WI38 (cell line): ENCODE data around the gene IPO7.
A peak's percentile ranks its signal among the peaks of the same experiment; 100 is the strongest.

Experiments
- H3K4me3 ChIP-seq: 2 replicates; pipeline ENCODE4 v1.5.1; 2011; ENCODE audit warnings: low read depth, mild to moderate bottlenecking, control low read depth, low read length
- TF ChIP-seq, protein P1 (sequence below): IDR thresholded peaks from 2 replicates; pipeline ENCODE4 v1.5.1; 2012; ENCODE audit warnings: low read depth, mild to moderate bottlenecking, control low read depth, low read length

IPO7 gene

DNA sequence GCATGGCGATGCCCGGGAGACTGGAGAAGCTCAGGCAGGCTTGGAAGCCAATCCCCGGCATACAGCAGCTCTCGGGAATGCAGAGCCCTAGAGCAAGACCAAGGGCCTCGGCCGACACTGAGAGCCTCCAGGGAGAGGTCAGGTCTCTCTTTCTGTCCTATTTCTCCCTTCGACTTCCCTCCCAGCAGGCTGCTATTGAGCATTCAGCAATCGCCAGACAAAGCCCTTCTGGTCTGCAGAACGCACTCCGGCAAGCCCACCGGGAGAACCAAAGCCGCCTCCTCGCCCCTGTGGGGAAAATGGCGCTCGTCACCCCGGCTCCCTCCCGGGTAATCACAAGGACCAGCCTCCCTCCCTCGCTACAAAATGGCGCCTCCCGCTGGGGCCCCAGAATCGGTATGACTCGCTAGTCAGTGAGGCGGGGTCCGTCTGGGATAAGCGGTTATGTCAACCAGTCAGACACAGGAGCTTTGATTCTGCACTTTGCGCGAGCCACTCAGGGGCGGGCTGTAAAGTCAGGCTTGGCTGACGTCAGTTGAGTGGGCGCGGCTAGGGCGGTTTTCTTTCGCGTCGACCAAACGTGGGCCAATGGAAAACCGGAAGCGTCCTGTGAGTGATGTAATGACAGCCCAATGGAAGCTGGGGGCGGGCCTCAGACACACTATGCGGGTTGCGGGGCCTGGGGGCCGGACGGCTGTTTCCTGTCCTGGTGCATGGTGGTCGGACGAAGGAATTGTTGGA, 76.0 kb downstream of the IPO7 start, which contains the start of gene ZNF143:
Gene ZNF143, plus strand, starts transcription at position 691 of the 741 bp plus-strand sequence. CDS start 10,297 bp downstream, outside the sequence.
- TF ChIP-seq, protein P1, sequence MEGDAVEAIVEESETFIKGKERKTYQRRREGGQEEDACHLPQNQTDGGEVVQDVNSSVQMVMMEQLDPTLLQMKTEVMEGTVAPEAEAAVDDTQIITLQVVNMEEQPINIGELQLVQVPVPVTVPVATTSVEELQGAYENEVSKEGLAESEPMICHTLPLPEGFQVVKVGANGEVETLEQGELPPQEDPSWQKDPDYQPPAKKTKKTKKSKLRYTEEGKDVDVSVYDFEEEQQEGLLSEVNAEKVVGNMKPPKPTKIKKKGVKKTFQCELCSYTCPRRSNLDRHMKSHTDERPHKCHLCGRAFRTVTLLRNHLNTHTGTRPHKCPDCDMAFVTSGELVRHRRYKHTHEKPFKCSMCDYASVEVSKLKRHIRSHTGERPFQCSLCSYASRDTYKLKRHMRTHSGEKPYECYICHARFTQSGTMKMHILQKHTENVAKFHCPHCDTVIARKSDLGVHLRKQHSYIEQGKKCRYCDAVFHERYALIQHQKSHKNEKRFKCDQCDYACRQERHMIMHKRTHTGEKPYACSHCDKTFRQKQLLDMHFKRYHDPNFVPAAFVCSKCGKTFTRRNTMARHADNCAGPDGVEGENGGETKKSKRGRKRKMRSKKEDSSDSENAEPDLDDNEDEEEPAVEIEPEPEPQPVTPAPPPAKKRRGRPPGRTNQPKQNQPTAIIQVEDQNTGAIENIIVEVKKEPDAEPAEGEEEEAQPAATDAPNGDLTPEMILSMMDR: no peak
- peak within 1 kb of the TSS; percentile 98 for H3K4me3 ChIP-seq

DNA sequence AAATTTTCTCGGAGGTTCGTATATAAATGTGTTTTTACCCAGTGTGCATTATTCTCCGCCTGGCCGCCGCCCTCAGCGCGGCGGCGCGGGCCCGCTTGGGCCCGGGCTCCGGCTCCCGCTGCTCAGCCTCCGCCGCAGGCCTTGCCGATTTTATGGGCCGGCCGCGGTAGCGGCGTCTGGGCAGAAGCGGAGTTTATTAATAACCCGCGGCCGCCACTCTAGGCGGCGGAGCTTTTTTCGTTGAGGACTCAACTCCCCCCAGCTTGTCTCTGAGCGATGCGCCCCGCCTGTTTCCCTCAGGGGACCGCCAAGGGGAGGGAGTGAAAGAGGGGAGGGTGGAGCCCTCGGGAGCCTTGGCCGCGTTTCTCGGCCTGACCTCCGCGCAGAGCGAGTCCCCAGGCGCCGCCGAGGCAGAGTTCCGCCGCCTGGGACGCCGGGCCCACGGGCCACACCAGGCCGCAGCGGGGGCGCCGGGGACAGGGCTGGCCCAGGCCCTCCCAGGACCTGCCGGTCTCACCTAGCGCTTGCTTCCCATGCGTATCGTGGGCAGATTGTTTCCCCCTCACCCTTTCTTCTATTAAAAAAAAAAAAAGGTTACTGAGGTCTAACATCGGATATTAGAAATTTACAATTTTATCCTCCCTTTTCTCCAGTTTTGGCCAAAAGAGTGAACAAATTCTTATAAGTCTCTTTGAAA, 76.8 kb downstream of the IPO7 start:
- TF ChIP-seq, protein P1: no peak
- H3K4me3 ChIP-seq: peak overlapping the region; percentile 62

DNA sequence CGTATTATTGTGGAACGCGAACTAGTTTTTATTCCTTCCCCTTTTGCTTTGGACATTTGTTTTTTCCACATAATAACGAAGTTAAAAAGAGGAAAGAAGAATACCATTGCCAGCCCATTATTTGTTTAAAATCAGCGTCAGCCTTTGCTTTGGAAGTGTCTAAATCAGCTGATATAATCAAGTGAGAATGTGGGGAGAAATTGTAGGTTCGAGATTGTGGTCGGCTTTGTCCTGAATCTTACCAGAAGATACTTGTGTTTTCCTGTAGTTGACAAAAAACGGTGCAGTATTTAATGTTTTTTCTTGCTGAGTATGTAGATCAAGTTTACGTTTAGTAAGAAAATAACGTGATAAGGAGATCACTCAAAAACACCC, 77.3 kb downstream of the IPO7 start:
- peak overlapping the region; percentile 62 for H3K4me3 ChIP-seq
- TF ChIP-seq, protein P1: no peak

DNA sequence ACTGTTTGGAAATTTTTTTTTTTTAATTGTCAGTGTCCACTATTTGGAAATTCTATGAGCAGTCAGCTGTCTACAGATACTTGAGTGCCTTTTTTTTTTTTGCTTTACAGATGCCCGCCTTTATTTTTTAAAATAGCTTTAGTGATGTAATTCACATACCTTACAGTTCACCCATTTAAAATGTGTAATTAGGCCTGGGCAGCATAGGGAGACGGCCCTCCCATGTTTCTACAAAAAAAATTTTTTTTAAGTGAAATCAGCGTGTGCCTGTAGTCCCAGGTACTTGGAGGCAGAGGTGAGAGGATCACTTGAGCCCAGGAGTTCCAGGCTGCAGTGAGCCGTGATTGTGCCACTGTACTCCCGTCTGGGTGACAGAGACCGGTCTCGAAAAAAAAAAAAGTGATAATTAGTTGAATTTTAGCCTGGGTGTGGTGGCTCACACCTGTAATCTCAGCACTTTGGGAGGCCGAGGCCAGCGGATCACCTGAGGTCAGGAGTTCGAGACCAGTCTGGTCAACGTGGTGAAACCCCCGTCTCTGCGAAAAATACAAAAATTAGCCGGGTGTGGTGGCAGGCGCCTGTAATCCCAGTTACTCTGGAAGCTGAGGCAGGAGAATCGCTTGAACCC, 77.8 kb downstream of the IPO7 start:
- TF ChIP-seq, protein P1: no peak

DNA sequence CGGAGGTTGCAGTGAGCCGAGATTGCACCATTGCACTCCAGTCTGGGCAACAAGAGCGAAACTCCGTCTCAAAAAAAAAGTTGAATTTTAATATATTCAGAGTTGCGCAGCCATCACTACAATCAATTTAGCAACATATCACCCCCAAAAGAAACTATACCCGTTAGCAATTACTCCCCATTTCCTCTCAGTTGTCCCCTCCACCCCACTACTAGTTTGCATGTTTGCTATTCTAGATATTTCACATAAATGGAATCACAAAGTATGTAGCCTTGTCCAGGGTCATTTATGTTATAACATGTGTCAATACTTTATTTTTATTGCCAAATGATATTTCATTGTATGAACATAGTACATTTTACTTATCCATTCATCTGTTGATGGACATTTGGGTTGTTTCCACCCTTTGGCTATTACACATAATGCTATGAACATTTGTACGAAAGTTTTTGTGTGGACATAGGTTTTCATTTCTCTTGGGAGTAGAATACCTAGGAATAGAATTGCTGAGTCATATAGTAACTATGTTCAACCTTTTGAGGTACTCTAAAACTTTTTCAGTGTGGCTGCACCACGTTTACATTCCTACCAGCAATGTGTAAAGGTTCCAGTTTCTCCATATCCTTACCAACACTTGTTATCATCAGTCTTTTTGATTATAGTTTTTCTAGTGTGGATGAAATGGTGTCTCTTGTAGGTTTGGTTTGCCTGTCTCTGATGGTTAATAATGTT, 78.5 kb downstream of the IPO7 start:
- TF ChIP-seq, protein P1: no peak
- no peak overlapping the region for H3K4me3 ChIP-seq

More for the DNA sequence above, 77.8 kb downstream of the IPO7 start:
- peak overlapping the region; percentile 62 for H3K4me3 ChIP-seq

DNA sequence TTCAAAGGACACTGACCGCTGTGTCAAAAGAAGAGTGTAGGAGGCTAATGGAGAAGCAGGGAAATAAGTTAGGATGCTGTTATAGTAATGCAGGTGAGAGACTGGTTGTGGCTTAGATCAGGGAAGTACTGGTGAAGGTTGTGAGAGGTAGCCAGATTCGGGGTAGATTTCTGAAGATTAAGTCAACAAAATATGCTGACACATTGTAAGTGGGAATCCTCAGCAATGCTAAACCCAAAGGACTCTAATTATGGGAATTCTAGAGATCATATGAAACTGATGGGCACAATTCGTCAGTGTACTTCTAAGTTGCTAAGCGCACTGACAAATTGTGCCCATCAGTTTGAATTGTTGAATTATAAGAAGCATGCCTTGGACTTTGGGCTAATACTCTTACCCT, 86.3 kb downstream of the IPO7 start:
- TF ChIP-seq, protein P1: no peak
- no peak overlapping the region for H3K4me3 ChIP-seq
